ENCODE data around the gene NSG1. TPM values are rescaled to one million over a fixed set of nuclear protein-coding genes. Genes with fewer than 3 reads are reported as not detected.
A peak's percentile ranks its signal among the peaks of the same experiment; 100 is the strongest.
"Not testable (repeated sequence)": the region's sequence is repeated elsewhere in the genome, so short reads cannot be mapped to it uniquely, and the experiment has no call there.

Gene NSG1, protein sequence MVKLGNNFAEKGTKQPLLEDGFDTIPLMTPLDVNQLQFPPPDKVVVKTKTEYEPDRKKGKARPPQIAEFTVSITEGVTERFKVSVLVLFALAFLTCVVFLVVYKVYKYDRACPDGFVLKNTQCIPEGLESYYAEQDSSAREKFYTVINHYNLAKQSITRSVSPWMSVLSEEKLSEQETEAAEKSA
- not detected in 2 replicates for total RNA-seq

DNA sequence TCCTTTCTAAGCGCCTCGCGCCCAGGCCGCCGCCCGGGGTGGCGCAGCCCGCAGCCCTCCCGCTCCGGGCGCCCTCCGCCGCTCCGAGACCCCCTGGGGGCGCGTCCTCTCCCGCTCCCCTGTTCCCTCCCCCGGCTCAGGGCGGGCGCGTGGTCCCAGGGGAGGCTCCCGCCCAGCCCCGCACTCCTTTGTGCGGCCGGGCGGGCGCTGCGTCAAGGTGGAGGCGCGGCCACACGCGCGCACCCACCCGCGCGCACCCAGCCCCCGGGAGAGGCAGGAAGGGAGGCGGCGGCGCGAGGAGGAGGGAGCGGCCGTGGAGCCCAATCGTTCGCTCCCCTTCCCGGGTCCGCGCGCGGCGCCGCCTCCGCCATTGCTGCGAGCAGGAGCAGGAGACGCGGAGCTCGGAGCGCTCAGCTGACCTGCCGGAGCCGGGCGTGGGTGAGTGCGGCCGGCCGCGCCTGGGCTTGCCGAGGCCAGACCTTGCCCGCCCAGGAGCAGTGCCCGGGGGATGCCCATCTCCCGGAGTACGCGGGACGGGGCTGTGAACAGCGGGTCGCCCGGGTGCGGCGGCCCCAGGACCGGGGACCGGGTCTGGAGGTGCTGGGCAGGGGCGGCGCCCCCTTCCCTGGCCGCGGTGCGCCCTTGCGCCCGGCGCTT lies at the start of gene NSG1:
Gene NSG1, plus strand, starts transcription at position 367 of the 657 bp plus-strand sequence. CDS start 528 bp downstream, outside the sequence.
- intact Hi-C loops (cut with micrococcal nuclease) = no loop called here
- no peaks in the 10 kb centered on the region for H3K9me3 Mint-ChIP-seq
- no peak for DNase-seq (ENCODE audit: low spot score)

DNA sequence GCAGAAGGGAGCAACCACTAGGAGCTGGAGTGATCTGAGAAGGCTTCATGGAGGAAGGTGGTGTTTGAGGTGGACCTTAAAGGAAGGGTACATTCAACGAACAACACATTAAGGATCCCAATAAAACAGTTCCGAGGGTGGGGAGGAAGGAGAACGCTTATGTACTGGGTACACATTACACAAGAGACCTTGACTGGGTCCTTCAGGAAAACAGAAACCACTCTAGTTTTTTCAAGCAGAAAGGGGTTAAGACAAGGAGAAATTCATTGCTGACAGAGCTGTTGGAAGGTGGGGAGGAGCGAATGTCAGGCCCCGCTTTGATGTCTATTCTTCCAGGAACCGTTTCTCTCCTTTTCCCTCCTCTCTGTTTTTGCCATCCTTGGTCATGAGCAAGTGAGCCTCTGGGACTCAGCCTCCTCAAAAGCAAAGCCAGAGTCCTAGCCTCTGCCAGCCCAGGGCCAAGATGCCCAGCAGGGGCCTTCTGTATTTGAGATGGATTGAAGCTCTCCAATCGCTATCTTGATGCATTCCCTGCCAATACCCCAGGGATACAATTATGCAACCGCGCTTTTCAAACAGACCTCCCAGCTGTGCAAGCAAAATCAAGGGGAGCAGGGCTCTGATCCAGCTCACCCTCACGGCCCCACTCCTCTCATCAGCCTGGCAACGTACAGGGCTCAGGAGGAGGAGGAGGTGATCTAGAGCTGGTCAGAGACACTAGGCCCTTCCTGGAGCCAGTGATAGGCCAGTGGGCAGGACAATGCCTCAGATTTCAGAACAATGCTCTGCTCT lies 48.5 kb upstream of the NSG1 start:
- DNase-seq (ENCODE audit: low spot score) = no peak
- Mint-ChIP-seq H3K27me3 (ENCODE audit: low read depth) (no peaks in the 10 kb centered on the region), H3K27ac (no peak overlapping the region), H3K4me3 (ENCODE audit: low read depth) (no peak overlapping the region), H3K9me3 (no peaks in the 10 kb centered on the region), H3K4me1 (ENCODE audit: low read depth) (peaks cover 4% of the 10 kb centered on the region), H3K36me3 (ENCODE audit: low read depth) (no peaks in the 10 kb centered on the region)
- intact Hi-C loops (cut with micrococcal nuclease) = no loop called here

More for the DNA sequence above, at the start of gene NSG1:
- peaks cover 1% of the 10 kb centered on the region for H3K4me1 Mint-ChIP-seq (ENCODE audit: low read depth)
- no peak within 1 kb of the TSS for H3K27ac Mint-ChIP-seq
- no peaks in the 10 kb centered on the region for H3K36me3 Mint-ChIP-seq (ENCODE audit: low read depth)
- H3K4me3 Mint-ChIP-seq (ENCODE audit: low read depth) = peak within 1 kb of the TSS; percentile 43
- H3K27me3 Mint-ChIP-seq (ENCODE audit: low read depth) = peaks cover 51% of the 10 kb centered on the region

DNA sequence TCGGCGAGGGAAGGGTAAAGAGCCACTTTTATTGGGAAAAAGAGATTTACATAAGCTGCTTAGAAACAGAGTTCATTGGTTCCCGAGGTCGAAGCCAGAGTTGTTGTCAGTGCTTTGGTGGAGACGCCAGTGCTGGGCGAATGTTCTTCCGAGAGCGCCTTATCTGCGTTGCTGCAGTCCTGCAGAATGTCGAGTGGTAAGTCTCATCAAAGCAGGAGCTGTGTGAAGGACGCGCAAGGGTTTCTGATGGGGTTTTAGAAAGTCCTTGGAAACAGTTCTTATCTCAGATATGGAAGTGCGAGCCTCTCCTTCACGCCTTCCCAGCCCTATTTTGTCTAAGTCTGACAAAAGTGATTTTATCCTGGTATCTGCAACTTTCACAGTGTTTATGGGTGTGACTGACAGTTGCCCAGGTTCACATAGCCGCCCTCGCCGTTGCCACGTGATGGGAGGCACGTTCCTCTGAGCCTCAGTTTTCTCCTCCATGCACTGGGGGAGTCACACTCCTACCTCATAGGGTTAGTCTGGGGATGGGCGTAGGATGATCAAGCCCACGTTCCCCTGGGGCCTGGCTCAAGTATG lies 47.3 kb upstream of the NSG1 start:
- no peak for DNase-seq (ENCODE audit: low spot score)
- intact Hi-C loops (cut with micrococcal nuclease) = no loop called here
- Mint-ChIP-seq H3K27ac (no peak overlapping the region), H3K4me1 (ENCODE audit: low read depth) (peaks cover 3% of the 10 kb centered on the region), H3K27me3 (ENCODE audit: low read depth) (no peaks in the 10 kb centered on the region), H3K4me3 (ENCODE audit: low read depth) (no peak overlapping the region), H3K9me3 (no peaks in the 10 kb centered on the region), H3K36me3 (ENCODE audit: low read depth) (no peaks in the 10 kb centered on the region)

DNA sequence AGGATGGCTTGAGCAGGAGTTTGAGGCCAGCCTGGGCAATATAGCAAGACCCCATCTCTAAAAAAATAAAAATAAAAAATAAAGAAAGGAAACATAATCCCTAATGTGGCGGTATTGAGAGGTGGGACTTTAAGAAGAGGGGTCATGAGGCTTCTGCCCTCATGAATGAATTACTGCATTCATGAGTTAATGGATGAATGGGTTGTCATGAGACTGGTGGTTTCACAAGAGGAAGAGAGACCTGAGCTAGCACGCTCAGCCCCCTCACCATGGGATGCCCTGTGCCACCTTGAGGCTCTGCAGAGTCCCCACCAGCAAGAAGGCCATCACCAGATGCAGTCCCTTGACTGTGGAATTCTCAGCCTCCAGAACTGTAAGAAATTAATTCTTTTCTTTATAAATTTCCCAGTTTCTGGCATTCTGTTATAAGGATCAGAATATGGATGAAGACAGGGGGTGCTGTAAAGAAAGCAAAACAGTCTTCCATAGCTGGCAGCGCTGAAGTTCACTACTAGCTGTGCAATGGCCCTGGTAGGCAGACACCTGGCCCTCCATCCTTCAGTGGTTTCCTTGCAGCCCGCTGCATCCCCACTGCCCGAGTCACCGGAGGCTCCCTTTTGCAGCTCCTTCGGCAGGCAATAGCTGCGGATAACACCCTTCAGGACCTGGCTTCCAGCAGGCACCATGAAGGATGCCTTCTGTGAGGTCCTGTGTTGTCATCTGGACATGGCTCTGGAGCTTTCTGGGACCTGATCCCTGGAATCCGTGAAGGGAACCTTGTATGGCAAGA lies 44.8 kb upstream of the NSG1 start:
- Mint-ChIP-seq H3K27me3 (ENCODE audit: low read depth) (no peaks in the 10 kb centered on the region), H3K36me3 (ENCODE audit: low read depth) (no peaks in the 10 kb centered on the region), H3K9me3 (no peaks in the 10 kb centered on the region), H3K27ac (no peak overlapping the region), H3K4me1 (ENCODE audit: low read depth) (no peaks in the 10 kb centered on the region), H3K4me3 (ENCODE audit: low read depth) (no peak overlapping the region)
- intact Hi-C loops (cut with micrococcal nuclease) = no loop called here
- DNase-seq (ENCODE audit: low spot score) = no peak

DNA sequence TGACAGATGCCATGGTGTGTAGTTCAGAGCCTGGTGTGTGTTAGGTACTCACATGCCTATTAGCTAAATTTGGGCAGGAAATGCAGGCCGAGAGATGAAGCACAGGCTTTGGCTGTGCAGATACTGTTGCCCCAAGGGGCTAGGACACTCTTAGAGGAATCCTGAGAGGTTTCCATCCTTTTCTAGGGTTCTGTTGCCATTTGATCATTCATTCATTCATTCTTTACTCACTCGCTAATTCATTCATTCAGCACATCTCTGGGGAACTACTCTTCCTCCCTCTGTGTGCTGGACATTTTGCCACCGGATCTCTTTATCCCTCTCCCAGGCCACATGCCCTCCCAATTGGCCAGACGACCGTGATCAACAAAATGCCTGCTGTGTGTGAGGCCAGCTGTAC lies 43.9 kb upstream of the NSG1 start:
- no peaks in the 10 kb centered on the region for H3K27me3 Mint-ChIP-seq (ENCODE audit: low read depth)
- DNase-seq (ENCODE audit: low spot score) = no peak
- no peak overlapping the region for H3K4me3 Mint-ChIP-seq (ENCODE audit: low read depth)
- intact Hi-C loops (cut with micrococcal nuclease) = no loop called here
- peaks cover 6% of the 10 kb centered on the region for H3K4me1 Mint-ChIP-seq (ENCODE audit: low read depth)
- no peaks in the 10 kb centered on the region for H3K9me3 Mint-ChIP-seq
- no peak overlapping the region for H3K27ac Mint-ChIP-seq
- H3K36me3 Mint-ChIP-seq (ENCODE audit: low read depth) = no peaks in the 10 kb centered on the region

DNA sequence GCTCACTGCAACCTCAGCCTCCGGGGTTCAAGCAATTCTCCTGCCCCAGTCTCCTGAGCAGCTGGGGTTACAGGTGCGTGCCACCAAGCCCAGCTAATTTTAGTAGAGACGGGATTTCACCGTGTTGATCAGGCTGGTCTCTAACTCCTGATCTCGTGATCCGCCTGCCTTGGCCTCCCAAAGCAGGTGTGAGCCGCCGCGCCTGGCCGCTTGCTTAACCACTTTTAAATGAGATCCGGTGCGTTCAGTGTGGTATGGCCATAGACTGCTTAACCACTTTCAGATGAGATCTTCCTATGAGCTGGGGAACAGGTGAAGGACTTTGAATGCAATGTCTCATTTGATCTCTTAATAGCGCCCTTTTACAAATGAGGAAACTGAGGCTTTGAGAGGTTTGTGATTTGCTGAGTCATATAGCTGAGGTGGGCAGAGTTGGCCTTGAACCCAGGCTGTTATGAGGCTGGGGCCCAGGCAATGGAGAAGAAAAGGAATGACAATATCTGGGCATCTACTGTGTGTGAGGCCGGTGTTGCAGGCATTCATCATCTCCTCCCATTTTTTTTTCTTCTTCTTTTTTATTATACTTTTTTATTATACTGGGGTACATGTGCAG lies 41.9 kb upstream of the NSG1 start:
- Mint-ChIP-seq H3K4me1 (ENCODE audit: low read depth) (peaks cover 15% of the 10 kb centered on the region), H3K4me3 (ENCODE audit: low read depth) (no peak overlapping the region), H3K36me3 (ENCODE audit: low read depth) (no peaks in the 10 kb centered on the region), H3K27me3 (ENCODE audit: low read depth) (no peaks in the 10 kb centered on the region), H3K9me3 (peaks cover 5% of the 10 kb centered on the region), H3K27ac (no peak overlapping the region)
- DNase-seq (ENCODE audit: low spot score) = no peak
- intact Hi-C loops (cut with micrococcal nuclease) = no loop called here

DNA sequence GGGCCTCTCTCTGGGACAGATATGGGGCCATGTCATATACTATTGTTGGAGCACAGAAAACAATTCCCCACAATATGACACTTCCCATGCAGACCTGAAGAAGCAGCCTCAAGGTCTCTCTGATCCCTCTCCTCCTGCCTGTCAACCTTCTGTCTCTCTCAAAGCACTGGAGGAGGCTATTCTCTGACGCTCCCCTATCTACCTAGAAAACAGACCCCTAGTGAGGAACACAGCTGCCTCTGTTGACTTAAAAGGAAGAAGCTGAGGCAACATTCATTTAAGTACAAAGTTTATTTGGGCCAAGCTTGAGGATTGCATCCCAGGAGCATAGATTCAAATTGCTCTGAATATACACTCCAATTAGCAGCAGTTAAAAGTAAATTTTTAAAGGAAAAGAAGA lies 39.3 kb upstream of the NSG1 start:
- no peak for DNase-seq (ENCODE audit: low spot score)
- H3K9me3 Mint-ChIP-seq = peaks cover 5% of the 10 kb centered on the region
- no peak overlapping the region for H3K27ac Mint-ChIP-seq
- no peak overlapping the region for H3K4me3 Mint-ChIP-seq (ENCODE audit: low read depth)
- no peaks in the 10 kb centered on the region for H3K27me3 Mint-ChIP-seq (ENCODE audit: low read depth)
- intact Hi-C loops (cut with micrococcal nuclease) = no loop called here
- H3K4me1 Mint-ChIP-seq (ENCODE audit: low read depth) = peaks cover 15% of the 10 kb centered on the region
- H3K36me3 Mint-ChIP-seq (ENCODE audit: low read depth) = no peaks in the 10 kb centered on the region

DNA sequence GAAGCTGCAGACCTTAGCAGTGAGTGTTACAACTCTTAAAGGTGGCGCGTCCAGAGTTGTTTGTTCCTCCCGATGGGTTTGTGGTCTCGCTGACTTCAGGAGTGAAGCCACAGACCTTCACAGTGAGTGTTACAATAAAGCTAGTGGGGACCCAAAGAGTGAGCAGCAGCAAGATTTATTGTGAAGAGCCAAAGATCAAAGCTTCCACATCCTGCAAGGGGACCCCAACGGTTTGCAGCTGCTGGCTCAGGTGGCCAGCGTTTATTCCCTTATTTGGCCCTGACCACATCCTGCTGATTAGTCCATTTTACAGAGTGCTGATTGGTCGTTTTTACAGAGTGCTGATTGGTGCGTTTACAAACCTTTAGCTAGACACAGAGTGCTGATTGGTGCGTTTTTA lies 38.3 kb upstream of the NSG1 start:
- H3K4me3 Mint-ChIP-seq (ENCODE audit: low read depth); H3K27ac Mint-ChIP-seq; H3K36me3 Mint-ChIP-seq (ENCODE audit: low read depth); H3K27me3 Mint-ChIP-seq (ENCODE audit: low read depth); H3K9me3 Mint-ChIP-seq; intact Hi-C loops (cut with micrococcal nuclease): not testable (repeated sequence)
- H3K4me1 Mint-ChIP-seq (ENCODE audit: low read depth) = peaks cover 15% of the 10 kb centered on the region
- peak; percentile 35 for DNase-seq (ENCODE audit: low spot score)

DNA sequence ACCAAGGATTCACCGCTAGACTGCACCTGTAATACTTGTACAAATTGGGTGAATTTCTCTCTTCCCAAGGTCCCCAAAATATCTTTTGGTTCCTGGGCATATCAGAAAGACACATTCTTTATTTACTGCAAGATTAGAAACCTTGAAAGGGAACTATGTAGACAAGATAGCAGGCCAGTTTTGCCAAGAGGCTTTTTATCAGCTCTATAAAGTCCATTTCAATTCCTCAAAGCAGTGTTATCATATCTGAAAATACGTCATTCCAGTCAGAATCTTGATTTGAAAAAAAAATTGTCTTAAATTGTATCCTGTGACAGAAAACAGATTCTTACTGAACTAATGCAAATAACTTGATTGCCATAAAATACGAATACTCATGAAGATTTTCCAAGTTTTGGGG lies 37.0 kb upstream of the NSG1 start:
- Mint-ChIP-seq H3K4me3 (ENCODE audit: low read depth) (no peak overlapping the region), H3K27me3 (ENCODE audit: low read depth) (no peaks in the 10 kb centered on the region), H3K9me3 (peaks cover 5% of the 10 kb centered on the region), H3K36me3 (ENCODE audit: low read depth) (no peaks in the 10 kb centered on the region), H3K4me1 (ENCODE audit: low read depth) (peaks cover 15% of the 10 kb centered on the region), H3K27ac (no peak overlapping the region)
- DNase-seq (ENCODE audit: low spot score) = no peak
- intact Hi-C loops (cut with micrococcal nuclease) = no loop called here

DNA sequence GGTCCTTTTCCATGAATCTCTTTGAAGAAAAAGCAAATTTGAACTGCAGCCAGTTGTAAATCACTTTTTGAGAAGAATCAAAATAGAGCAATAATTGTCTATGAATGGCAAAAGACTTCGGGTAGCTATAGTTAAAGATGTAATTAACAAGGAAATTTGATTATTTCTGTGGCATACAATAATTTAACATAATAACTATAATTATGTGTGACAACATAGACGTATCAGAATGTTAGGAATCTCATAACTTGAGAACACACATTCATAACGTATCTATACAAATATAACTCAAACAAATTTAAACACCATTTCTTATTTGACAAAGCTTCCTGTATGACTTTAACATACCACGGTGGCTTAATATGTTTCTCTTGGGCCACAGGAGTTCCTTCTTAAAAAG lies 36.0 kb upstream of the NSG1 start:
- Mint-ChIP-seq H3K4me3 (ENCODE audit: low read depth) (no peak overlapping the region), H3K9me3 (peaks cover 5% of the 10 kb centered on the region), H3K27me3 (ENCODE audit: low read depth) (no peaks in the 10 kb centered on the region), H3K27ac (no peak overlapping the region), H3K36me3 (ENCODE audit: low read depth) (no peaks in the 10 kb centered on the region), H3K4me1 (ENCODE audit: low read depth) (peaks cover 15% of the 10 kb centered on the region)
- intact Hi-C loops (cut with micrococcal nuclease) = no loop called here
- no peak for DNase-seq (ENCODE audit: low spot score)

DNA sequence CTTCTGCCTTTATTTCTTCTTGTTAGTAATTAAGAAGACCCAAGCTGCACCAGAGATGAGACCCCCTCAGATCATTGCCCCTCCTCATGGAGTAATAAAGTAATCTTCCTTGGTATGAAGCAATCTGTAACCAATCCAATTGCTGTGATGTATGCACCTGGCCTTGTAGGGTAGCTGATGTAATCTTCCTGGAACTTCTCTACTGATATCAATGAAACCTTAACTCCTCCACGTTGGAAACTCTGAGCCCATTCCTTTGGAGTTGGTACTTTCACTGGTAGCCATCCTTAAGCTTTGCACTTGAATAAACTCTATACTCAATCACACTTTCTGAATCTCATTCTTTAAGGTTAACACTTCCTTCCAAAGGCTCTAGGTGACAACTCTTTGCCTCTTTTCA lies 31.6 kb upstream of the NSG1 start:
- Mint-ChIP-seq H3K36me3 (ENCODE audit: low read depth) (no peaks in the 10 kb centered on the region), H3K9me3 (no peaks in the 10 kb centered on the region), H3K27ac (no peak overlapping the region), H3K4me3 (ENCODE audit: low read depth) (no peak overlapping the region), H3K4me1 (ENCODE audit: low read depth) (no peaks in the 10 kb centered on the region), H3K27me3 (ENCODE audit: low read depth) (peaks cover 6% of the 10 kb centered on the region)
- intact Hi-C loops (cut with micrococcal nuclease) = no loop called here
- no peak for DNase-seq (ENCODE audit: low spot score)

Data from activated T-helper 2 cell treated with anti-CD3 and anti-CD28 coated beads, Interferon-gamma antibody, Interleukin-2, Interleukin-4, amounts not matched to agents 10 μg/mL and 5 μg/mL and 100 μg/mL, durations not matched to agents 14 hours and 24 hours and 36 hours (primary cell).